Ishikawa (cell line): ENCODE measurements around the gene MCF2L.

Experiments used
- CEBPB ChIP-seq: IDR thresholded peaks from 2 replicates; pipeline ENCODE4 v1.6.1; 2012
- CREB1 ChIP-seq: IDR thresholded peaks from 2 replicates; pipeline ENCODE4 v1.6.1; 2012; ENCODE audit warnings: low read depth
- EGR1 ChIP-seq: IDR thresholded peaks from 2 replicates; pipeline ENCODE4 v1.6.1; 2012
- EP300 ChIP-seq: IDR thresholded peaks from 2 replicates; pipeline ENCODE4 v1.6.1; 2012; ENCODE audit warnings: borderline replicate concordance
- FOXM1 ChIP-seq: IDR thresholded peaks from 2 replicates; pipeline ENCODE4 v1.6.1; 2012; ENCODE audit warnings: low read depth, borderline replicate concordance
- NFIC ChIP-seq: IDR thresholded peaks from 2 replicates; pipeline ENCODE4 v1.6.1; 2012
- RAD21 ChIP-seq: IDR thresholded peaks from 2 replicates; pipeline ENCODE4 v1.6.1; 2012; ENCODE audit warnings: low read depth
- TAF1 ChIP-seq: IDR thresholded peaks from 2 replicates; pipeline ENCODE4 v1.6.1; 2012; ENCODE audit warnings: low read depth, mild to moderate bottlenecking
- TCF12 ChIP-seq: IDR thresholded peaks from 2 replicates; pipeline ENCODE4 v1.6.1; 2012; ENCODE audit warnings: low read depth
- TEAD4 ChIP-seq: IDR thresholded peaks from 2 replicates; pipeline ENCODE4 v1.6.1; 2012
- YY1 ChIP-seq: IDR thresholded peaks from 2 replicates; pipeline ENCODE4 v1.6.1; 2012; ENCODE audit warnings: low read depth
- ZBTB7A ChIP-seq: IDR thresholded peaks from 2 replicates; pipeline ENCODE4 v1.6.1; 2012; ENCODE audit warnings: low read depth
- TF ChIP-seq, protein P1 (sequence below): IDR thresholded peaks from 2 replicates; pipeline ENCODE4 v1.6.1; 2012
- TF ChIP-seq, protein P2 (sequence below): IDR thresholded peaks from 2 replicates; pipeline ENCODE4 v1.6.1; 2012; ENCODE audit warnings: low read depth, mild to moderate bottlenecking
- TF ChIP-seq, protein P3 (sequence below): IDR thresholded peaks from 2 replicates; pipeline ENCODE4 v1.6.1; 2012

MCF2L gene

DNA sequence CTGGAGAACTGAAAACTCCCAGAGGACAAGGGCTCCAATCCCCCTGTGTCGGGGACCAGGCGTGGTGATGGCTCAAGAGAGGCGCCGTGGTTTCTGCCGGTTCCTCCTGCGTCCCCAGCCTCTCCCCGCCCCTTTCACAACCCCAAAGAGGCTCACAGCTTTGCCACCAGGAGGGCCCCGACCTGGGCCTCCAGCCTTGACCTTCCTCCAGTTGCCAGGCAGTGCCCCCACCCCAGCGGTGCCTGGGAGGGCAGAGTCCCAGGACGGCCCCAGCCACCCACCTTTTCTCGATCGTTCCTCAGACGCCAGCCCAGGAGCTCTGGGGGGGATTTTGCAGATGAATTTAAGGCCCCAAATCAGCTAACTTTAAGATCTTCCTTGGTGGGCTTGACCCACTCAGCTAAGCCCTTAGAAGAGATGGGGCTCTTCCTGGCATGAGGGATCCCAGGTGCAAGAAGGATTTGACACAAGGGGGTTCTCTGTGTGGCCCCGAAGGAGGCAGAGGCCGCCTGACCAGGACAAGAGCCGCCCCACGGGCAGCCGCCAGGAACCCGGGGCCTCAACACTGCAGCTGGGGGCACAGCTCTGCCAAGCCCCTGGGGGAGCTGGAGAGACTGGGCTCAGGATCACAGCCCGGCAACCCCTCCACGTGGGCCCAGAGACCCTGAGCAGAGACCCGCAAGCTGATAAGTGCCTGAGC, 47.0 kb downstream of the MCF2L start:
- TF ChIP-seq, protein P1, sequence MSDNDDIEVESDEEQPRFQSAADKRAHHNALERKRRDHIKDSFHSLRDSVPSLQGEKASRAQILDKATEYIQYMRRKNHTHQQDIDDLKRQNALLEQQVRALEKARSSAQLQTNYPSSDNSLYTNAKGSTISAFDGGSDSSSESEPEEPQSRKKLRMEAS = no peak
- TF ChIP-seq TCF12 (no peak), ZBTB7A (no peak), EP300 (no peak), EGR1 (no peak), TEAD4 (no peak)

DNA sequence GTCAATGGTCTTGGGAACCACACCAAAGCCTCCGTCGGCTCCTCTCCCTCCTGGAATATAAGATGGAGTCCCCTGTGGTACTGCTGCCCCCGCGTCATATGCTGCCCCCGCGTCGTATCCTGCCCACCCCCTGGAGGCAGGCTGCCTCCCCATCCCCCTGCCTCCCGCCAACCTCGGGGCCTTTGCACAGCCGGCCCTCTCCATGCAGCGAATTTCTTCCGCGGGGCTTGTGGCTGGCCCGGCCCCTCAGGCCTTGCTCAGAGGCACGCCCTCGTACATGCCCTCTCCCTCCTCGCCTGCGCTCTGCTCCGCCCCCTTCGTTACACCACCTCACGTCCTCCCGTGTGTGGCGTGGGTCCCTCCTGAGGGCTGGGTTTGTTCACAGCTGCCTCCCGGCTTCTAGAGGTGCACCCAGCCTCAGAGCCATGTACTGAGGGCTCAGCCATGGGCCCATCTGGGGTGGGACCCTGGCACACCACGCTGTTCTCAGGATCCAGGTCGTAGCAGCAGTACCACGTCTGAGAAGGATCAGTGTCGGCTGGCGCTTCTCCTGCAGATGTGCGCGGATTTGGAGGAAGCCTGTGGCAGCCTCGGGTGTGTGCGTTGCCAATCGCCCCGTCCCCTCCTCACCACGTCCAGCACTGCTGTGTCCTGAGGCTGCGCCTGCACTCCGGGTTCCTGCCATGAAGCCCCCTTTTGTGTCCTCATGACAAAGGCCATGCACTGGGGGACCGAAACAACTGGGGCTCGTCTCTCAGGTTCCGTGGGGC, 47.7 kb downstream of the MCF2L start:
- TF ChIP-seq FOXM1 (no peak), TCF12 (no peak), CREB1 (no peak), CEBPB (no peak), EP300 (no peak), TAF1 (no peak), RAD21 (no peak), TEAD4 (no peak), ZBTB7A (no peak), YY1 (no peak), NFIC (no peak), EGR1 (no peak)
- TF ChIP-seq, protein P2, sequence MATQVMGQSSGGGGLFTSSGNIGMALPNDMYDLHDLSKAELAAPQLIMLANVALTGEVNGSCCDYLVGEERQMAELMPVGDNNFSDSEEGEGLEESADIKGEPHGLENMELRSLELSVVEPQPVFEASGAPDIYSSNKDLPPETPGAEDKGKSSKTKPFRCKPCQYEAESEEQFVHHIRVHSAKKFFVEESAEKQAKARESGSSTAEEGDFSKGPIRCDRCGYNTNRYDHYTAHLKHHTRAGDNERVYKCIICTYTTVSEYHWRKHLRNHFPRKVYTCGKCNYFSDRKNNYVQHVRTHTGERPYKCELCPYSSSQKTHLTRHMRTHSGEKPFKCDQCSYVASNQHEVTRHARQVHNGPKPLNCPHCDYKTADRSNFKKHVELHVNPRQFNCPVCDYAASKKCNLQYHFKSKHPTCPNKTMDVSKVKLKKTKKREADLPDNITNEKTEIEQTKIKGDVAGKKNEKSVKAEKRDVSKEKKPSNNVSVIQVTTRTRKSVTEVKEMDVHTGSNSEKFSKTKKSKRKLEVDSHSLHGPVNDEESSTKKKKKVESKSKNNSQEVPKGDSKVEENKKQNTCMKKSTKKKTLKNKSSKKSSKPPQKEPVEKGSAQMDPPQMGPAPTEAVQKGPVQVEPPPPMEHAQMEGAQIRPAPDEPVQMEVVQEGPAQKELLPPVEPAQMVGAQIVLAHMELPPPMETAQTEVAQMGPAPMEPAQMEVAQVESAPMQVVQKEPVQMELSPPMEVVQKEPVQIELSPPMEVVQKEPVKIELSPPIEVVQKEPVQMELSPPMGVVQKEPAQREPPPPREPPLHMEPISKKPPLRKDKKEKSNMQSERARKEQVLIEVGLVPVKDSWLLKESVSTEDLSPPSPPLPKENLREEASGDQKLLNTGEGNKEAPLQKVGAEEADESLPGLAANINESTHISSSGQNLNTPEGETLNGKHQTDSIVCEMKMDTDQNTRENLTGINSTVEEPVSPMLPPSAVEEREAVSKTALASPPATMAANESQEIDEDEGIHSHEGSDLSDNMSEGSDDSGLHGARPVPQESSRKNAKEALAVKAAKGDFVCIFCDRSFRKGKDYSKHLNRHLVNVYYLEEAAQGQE = no peak
- TF ChIP-seq, protein P1 = no peak
- TF ChIP-seq, protein P3, sequence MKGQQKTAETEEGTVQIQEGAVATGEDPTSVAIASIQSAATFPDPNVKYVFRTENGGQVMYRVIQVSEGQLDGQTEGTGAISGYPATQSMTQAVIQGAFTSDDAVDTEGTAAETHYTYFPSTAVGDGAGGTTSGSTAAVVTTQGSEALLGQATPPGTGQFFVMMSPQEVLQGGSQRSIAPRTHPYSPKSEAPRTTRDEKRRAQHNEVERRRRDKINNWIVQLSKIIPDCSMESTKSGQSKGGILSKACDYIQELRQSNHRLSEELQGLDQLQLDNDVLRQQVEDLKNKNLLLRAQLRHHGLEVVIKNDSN = no peak

DNA sequence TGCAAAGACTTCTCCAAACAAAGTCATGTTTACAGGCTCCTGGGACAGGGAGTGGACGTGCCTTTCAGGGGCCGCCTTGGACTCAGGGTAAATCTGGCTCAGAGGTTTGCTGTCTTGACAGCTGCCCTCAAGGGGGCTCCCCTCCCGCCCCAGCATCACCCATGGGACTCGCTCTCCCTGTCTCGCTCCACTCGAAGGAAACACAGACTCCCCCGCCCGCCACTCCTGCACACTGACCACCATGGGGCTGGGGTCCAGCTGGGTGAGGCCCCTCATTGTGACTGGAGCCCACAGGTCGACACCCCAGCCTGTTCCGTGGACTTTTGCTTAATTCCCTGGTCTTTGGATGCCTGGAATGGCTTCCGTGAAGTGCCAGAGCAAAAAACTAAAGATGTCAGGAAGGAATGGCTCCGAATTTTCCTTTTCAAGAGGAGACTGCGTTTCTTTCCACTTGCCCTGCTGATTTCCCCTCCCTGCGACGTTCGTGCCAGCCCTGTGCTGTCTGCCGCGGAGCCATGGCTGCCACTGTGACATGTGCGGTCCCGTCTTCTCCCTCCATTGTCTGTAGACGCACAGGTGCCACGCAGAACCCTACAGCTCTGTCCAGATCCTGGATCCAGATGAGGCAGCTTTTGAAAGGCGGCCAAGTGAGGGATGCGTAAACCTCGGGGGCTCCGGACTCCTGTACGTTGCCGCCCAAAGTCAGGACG, 48.6 kb downstream of the MCF2L start:
- TF ChIP-seq CREB1 (no peak), TAF1 (no peak), ZBTB7A (no peak), CEBPB (no peak), NFIC (no peak), TEAD4 (no peak), EGR1 (no peak), TCF12 (no peak), EP300 (no peak)
- TF ChIP-seq, protein P3 = no peak
- TF ChIP-seq, protein P1 = no peak
- TF ChIP-seq, protein P2 = no peak

DNA sequence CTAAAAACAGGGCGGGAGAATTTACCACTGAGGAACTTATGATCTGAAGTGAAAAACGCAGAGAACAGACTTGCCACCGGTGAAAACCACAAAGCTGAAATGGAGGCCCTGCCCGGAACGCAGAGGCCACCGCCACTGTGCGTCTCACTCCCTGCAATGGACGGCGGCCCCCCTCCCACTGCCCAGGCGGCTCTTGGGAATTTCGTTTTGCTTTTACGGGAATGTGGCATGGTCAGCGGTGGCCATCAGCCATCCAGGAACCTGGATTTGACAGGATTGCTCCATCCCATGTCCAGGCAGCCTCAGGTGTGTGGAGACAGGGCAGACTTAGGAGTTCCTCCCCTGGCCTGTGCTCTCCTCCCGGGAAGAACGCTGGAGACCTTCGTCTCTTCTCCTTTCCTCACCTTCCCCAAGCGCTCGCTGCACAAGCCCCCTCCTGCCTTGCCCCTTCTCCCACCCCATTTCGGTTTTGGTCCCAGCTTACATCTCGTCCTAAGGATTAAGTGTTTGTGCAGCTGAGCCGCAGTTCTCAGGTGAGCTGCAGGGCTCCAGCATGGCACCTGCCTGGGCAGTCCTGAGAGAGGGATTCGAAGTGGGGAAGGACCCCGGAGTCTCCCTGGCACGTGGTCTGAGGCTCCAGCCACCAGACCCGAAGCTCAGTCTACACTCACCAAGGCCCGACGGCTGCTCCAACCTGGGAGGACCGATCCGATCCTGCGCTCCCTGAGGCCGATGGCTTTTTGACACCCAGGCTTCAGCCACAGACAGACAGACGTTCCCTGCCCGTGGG, 49.9 kb downstream of the MCF2L start:
- TF ChIP-seq EGR1 = no peak
- no peak for TF ChIP-seq RAD21
- TF ChIP-seq TAF1 = no peak
- TF ChIP-seq, protein P3 = no peak
- no peak for TF ChIP-seq CREB1
- TF ChIP-seq YY1 = no peak
- no peak for TF ChIP-seq NFIC
- TF ChIP-seq, protein P1 = no peak
- no peak for TF ChIP-seq TEAD4
- TF ChIP-seq, protein P2 = no peak
- no peak for TF ChIP-seq CEBPB
